ENCODE results near the gene CA5B. TPM values are rescaled to one million over a fixed set of nuclear protein-coding genes. Genes with fewer than 3 reads are reported as not detected.

Gene CA5B
- total and polyA plus RNA-seq, 2 donors (not counting 3 experiments of a cell fraction or from before 2014, with no cell fraction given) = 2.3 to 5.6 TPM

DNA sequence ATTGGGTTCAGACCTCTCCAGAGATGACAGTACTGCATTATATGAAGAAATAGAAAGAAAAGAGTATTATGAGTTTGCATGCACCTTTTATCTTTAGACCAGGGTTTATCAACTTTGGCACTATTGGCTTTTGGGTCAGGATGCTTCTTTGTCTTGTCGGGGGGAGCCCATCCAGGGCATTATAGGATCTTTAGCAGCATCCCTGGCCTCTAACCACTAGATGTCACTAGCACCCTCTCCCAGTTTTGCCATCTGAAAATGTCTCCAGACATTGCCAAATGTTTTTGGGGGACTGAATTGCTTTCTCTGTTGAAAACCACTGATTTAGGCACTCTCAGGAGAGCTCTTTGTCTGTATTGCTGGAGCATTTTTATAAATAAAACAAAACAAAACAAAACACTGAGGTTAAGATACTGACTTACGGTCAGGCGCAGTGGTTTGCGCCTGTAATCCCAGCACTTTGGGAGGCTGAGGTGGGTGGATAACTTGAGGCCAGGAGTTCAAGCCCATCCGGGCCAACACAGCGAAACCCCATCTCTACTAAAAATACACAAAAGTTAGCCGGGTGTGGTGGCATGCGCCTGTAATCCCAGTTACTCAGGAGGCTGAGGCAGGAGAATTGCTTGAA, 23.6 kb downstream of the CA5B start:
- H3K4me3 ChIP-seq (replicated peaks in 1 of 3; ENCODE audit: insufficient read depth in 1 of 3, low read depth in 1 of 3, low read length in 3 of 3) = no peak overlapping the region
- no peak overlapping the region for H3K27ac ChIP-seq (ENCODE audit: insufficient read depth, low read depth, low read length)
- POLR2A ChIA-PET = no interaction called here
- peak; percentile 20 for DNase-seq (ENCODE audit: low read depth, low spot score)
- H2AFZ ChIP-seq (ENCODE audit: low read depth, low read length) = no peak overlapping the region
- TF ChIP-seq CTCF (IDR thresholded peaks at IDR 0.05; ENCODE audit: extremely low read depth in 1 of 2, insufficient read depth in 1 of 2, low read depth in 1 of 2, low read length in 2 of 2) (peak; percentile 36 to 69), JUN (IDR thresholded peaks at IDR 0.05; ENCODE audit: borderline replicate concordance, insufficient read depth, insufficient read length, low read depth) (no peak)
- CTCF ChIA-PET = no interaction called here
- FAIRE-seq = peak; percentile 85
- H3K79me2 ChIP-seq (ENCODE audit: control insufficient read depth, insufficient read depth, low read length) = no peaks in the 10 kb centered on the region
- no peaks in the 10 kb centered on the region for H3K9me1 ChIP-seq (replicated peaks; ENCODE audit: control insufficient read depth, extremely low read depth, insufficient read depth, low read length)
- H3K9me3 ChIP-seq (replicated peaks; ENCODE audit: control insufficient read depth, insufficient read depth, low read length) = no peaks in the 10 kb centered on the region
- H3K4me1 ChIP-seq (ENCODE audit: control insufficient read depth, extremely low read depth, insufficient read depth, low read length) = no peaks in the 10 kb centered on the region
- H3K9ac ChIP-seq (replicated peaks; ENCODE audit: extremely low read depth, insufficient read depth, low read length) = no peak overlapping the region
- BruUV-seq (replicated peaks) = no TSS peak
- H3K27me3 ChIP-seq (ENCODE audit: control insufficient read depth in 2 of 2, insufficient read depth in 2 of 2, low read length in 2 of 2) = no peaks in the 10 kb centered on the region
- intact Hi-C loops (cut with micrococcal nuclease) = loop anchor here (1.0 to 10.0 kb wide), 2 partner anchors 212 to 683 kb away; no protein-coding TSS in a partner anchor
- no peaks in the 10 kb centered on the region for H3K36me3 ChIP-seq (ENCODE audit: control insufficient read depth in 2 of 2, extremely low read depth in 1 of 2, insufficient read depth in 2 of 2, low read length in 2 of 2)
- dilution Hi-C loops (cut with MboI; ENCODE audit: extremely low pct_ligation_motif_present, low sequenced_read_pairs) = no loop called here
- no peaks in the 10 kb centered on the region for H4K20me1 ChIP-seq (replicated peaks; ENCODE audit: control insufficient read depth, extremely low read depth, insufficient read depth, low read length)
- no peak overlapping the region for H3K4me2 ChIP-seq (ENCODE audit: insufficient read depth, low read length)

GRCh38 chrX:15769300-15769954, 31.4 kb downstream of the CA5B start:
- dilution Hi-C loops (cut with MboI; ENCODE audit: extremely low pct_ligation_motif_present, low sequenced_read_pairs) (no loop called here), intact Hi-C loops (cut with micrococcal nuclease) (loop anchor here (10.0 kb wide), 1 partner anchor 675 kb away; no protein-coding TSS in a partner anchor)
- DNase-seq (ENCODE audit: low read depth, low spot score) = no peak
- ChIA-PET POLR2A (no interaction called here), CTCF (no interaction called here)
- H4K20me1 ChIP-seq (replicated peaks; ENCODE audit: control insufficient read depth, extremely low read depth, insufficient read depth, low read length) = no peaks in the 10 kb centered on the region
- H3K36me3 ChIP-seq (ENCODE audit: control insufficient read depth in 2 of 2, extremely low read depth in 1 of 2, insufficient read depth in 2 of 2, low read length in 2 of 2) = no peaks in the 10 kb centered on the region
- H3K4me2 ChIP-seq (ENCODE audit: insufficient read depth, low read length) = no peak overlapping the region
- no peak overlapping the region for H3K27ac ChIP-seq (ENCODE audit: insufficient read depth, low read depth, low read length)
- no peaks in the 10 kb centered on the region for H3K27me3 ChIP-seq (ENCODE audit: control insufficient read depth in 2 of 2, insufficient read depth in 2 of 2, low read length in 2 of 2)
- FAIRE-seq = no peak
- no TSS peak for BruUV-seq (replicated peaks)
- no peak overlapping the region for H3K9ac ChIP-seq (replicated peaks; ENCODE audit: extremely low read depth, insufficient read depth, low read length)
- no peaks in the 10 kb centered on the region for H3K4me1 ChIP-seq (ENCODE audit: control insufficient read depth, extremely low read depth, insufficient read depth, low read length)
- no peaks in the 10 kb centered on the region for H3K9me3 ChIP-seq (replicated peaks; ENCODE audit: control insufficient read depth, insufficient read depth, low read length)
- H3K9me1 ChIP-seq (replicated peaks; ENCODE audit: control insufficient read depth, extremely low read depth, insufficient read depth, low read length) = no peaks in the 10 kb centered on the region
- H2AFZ ChIP-seq (ENCODE audit: low read depth, low read length) = no peak overlapping the region
- H3K79me2 ChIP-seq (ENCODE audit: control insufficient read depth, insufficient read depth, low read length) = no peaks in the 10 kb centered on the region
- no peak for TF ChIP-seq GATA2 (IDR thresholded peaks at IDR 0.05; ENCODE audit: insufficient read depth, insufficient read length, low read depth, low read length)
- no peak for TF ChIP-seq POLR2A (IDR thresholded peaks at IDR 0.05; ENCODE audit: low read depth, low read length)
- no peak for TF ChIP-seq CTCF (IDR thresholded peaks at IDR 0.05; ENCODE audit: extremely low read depth in 1 of 2, insufficient read depth in 1 of 2, low read depth in 1 of 2, low read length in 2 of 2)
- TF ChIP-seq POLR2AphosphoS5 (IDR thresholded peaks at IDR 0.05; ENCODE audit: insufficient read depth, low read depth, low read length) = no peak
- no peak for TF ChIP-seq MYC (IDR thresholded peaks at IDR 0.05; ENCODE audit: low read depth, low read length)
- H3K4me3 ChIP-seq (replicated peaks in 1 of 3; ENCODE audit: insufficient read depth in 1 of 3, low read depth in 1 of 3, low read length in 3 of 3) = no peak overlapping the region

Data from endothelial cell of umbilical vein (primary cell).